ENCODE measurements around the gene SDCCAG8.

DNA sequence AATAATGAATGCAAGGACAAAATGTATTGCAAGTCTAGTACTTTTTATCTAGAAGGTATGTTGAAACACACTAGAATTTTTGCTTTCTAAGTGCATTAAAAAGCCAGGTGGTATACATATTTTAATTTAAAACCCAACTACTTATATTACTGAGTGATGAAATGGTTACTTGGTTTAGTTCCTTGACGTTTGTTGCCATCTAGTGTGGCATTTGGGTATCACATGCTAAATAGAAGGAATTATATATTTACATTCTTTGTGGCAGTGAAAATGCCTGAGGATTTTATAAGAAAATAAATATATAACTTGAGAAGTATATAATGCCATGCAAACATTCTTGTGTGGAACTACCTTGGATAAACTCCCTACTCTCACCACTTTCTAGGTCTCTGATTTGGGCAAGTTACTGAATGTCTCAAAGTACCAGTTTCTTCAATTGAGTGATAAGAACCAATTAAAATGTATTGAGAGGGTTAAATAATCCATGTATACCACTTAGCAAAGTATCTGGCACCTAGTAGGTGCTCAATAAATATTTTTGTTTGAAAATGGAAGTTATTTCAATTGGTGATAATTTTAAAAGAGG is 69.6 kb downstream of the SDCCAG8 start:
- no peak; the same call in 1 of the 2 replicates for TF ChIP-seq ZNF501 (tag by site-specific recombination; IDR thresholded peaks at IDR 0.05)
- TF ChIP-seq, protein P1, sequence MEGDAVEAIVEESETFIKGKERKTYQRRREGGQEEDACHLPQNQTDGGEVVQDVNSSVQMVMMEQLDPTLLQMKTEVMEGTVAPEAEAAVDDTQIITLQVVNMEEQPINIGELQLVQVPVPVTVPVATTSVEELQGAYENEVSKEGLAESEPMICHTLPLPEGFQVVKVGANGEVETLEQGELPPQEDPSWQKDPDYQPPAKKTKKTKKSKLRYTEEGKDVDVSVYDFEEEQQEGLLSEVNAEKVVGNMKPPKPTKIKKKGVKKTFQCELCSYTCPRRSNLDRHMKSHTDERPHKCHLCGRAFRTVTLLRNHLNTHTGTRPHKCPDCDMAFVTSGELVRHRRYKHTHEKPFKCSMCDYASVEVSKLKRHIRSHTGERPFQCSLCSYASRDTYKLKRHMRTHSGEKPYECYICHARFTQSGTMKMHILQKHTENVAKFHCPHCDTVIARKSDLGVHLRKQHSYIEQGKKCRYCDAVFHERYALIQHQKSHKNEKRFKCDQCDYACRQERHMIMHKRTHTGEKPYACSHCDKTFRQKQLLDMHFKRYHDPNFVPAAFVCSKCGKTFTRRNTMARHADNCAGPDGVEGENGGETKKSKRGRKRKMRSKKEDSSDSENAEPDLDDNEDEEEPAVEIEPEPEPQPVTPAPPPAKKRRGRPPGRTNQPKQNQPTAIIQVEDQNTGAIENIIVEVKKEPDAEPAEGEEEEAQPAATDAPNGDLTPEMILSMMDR (tag by site-specific recombination; IDR thresholded peaks at IDR 0.05), result peak; percentile 67
- no peak for TF ChIP-seq ZNF561 (tag by site-specific recombination; IDR thresholded peaks at IDR 0.05; ENCODE audit: borderline replicate concordance)
- TF ChIP-seq HOXA7 (CRISPR knock-in tag; IDR thresholded peaks at IDR 0.05; ENCODE audit: borderline replicate concordance), result no peak
- no peak for TF ChIP-seq ZNF768 (tag by site-specific recombination; IDR thresholded peaks at IDR 0.05)
- TF ChIP-seq ZBTB49 (tag by site-specific recombination; IDR thresholded peaks at IDR 0.05; ENCODE audit: low read depth), result no peak
- TF ChIP-seq ZSCAN16 (tag by site-specific recombination; IDR thresholded peaks at IDR 0.05), result no peak
- TF ChIP-seq ZSCAN30 (tag by site-specific recombination; IDR thresholded peaks at IDR 0.05), result 0 out of 2 replicates have a peak, but pooled peaks have one; percentile 25
- TF ChIP-seq ZNF121 (tag by site-specific recombination; IDR thresholded peaks at IDR 0.05), result no peak
- no peak for TF ChIP-seq ZNF354C (tag by site-specific recombination; IDR thresholded peaks at IDR 0.05; ENCODE audit: borderline replicate concordance, low read depth)
- TF ChIP-seq ZFP37 (tag by site-specific recombination; IDR thresholded peaks at IDR 0.05), result no peak
- no peak for TF ChIP-seq SP2 (tag by site-specific recombination; IDR thresholded peaks at IDR 0.05)
- TF ChIP-seq ZNF639 (tag by site-specific recombination; IDR thresholded peaks at IDR 0.05), result no peak

Data from HEK293 (cell line).